GM19025 (cell line): ENCODE data around the gene C11orf65.
"Not testable (repeated sequence)": the region's sequence is repeated elsewhere in the genome, so short reads cannot be mapped to it uniquely, and the experiment has no call there.

Source experiments
- ATAC-seq: cut with Tn5 transposase; IDR thresholded peaks from one replicate; pipeline ENCODE4 v1.9.1; 2021; ENCODE audit warnings: mild to moderate bottlenecking, low read depth, moderate library complexity; ENCODE audit not compliant: unreplicated experiment

Gene C11orf65

GRCh38 chr11:108373505-108373904, 93.8 kb downstream of the C11orf65 start:
- ATAC-seq = not testable (repeated sequence)

- ATAC-seq = no peak
Measured at GRCh38 chr11:108370990-108371389, 96.3 kb downstream of the C11orf65 start.

GRCh38 chr11:108370315-108370714, 97.0 kb downstream of the C11orf65 start:
- no peak for ATAC-seq

GRCh38 chr11:108369064-108369463, 98.3 kb downstream of the C11orf65 start:
- ATAC-seq = no peak

- ATAC-seq = no peak
Measured at GRCh38 chr11:108368134-108368533, 99.2 kb downstream of the C11orf65 start.

- ATAC-seq = no peak
Measured at GRCh38 chr11:108364159-108364558, 103.2 kb downstream of the C11orf65 start.

- no peak for ATAC-seq
Measured at GRCh38 chr11:108351468-108351867, 115.9 kb downstream of the C11orf65 start.

- no peak for ATAC-seq
Measured at GRCh38 chr11:108346451-108346850, 120.9 kb downstream of the C11orf65 start.

- ATAC-seq = no peak
Measured at GRCh38 chr11:108345767-108346166, 121.6 kb downstream of the C11orf65 start.

GRCh38 chr11:108343714-108344113, 123.6 kb downstream of the C11orf65 start:
- ATAC-seq = no peak

- no peak for ATAC-seq
Measured at GRCh38 chr11:108341654-108342053, 125.7 kb downstream of the C11orf65 start.

GRCh38 chr11:108340973-108341372, 126.4 kb downstream of the C11orf65 start:
- ATAC-seq = no peak

- no peak for ATAC-seq
Measured at GRCh38 chr11:108338750-108339149, 128.6 kb downstream of the C11orf65 start.

GRCh38 chr11:108333403-108333899, 133.9 kb downstream of the C11orf65 start:
- no peak for ATAC-seq
